Measurements from ENCODE around the gene PLAGL1.

Gene PLAGL1

GRCh38 chr6:144008846-144009245, 787 bp upstream of the PLAGL1 start:
- DNase-seq (ENCODE audit: low read depth) = no peak

- no peak for DNase-seq (ENCODE audit: low read depth)
Measured at GRCh38 chr6:144007478-144008119, 460 bp downstream of the PLAGL1 start.

- DNase-seq (ENCODE audit: low read depth) = peak; percentile 60
Measured at GRCh38 chr6:144006736-144007477, 1.2 kb downstream of the PLAGL1 start.

GRCh38 chr6:143999406-143999805, 8.7 kb downstream of the PLAGL1 start:
- DNase-seq (ENCODE audit: low read depth) = peak; percentile 35

- no peak for DNase-seq (ENCODE audit: low read depth)
Measured at GRCh38 chr6:143998686-143999085, 9.4 kb downstream of the PLAGL1 start.

GRCh38 chr6:143993965-143994646, 14.0 kb downstream of the PLAGL1 start:
- DNase-seq (ENCODE audit: low read depth) = no peak

- DNase-seq (ENCODE audit: low read depth) = no peak
Measured at GRCh38 chr6:143992285-143992684, 15.8 kb downstream of the PLAGL1 start.

- no peak for DNase-seq (ENCODE audit: low read depth)
Measured at GRCh38 chr6:143986463-143987065, 21.5 kb downstream of the PLAGL1 start.

- no peak for DNase-seq (ENCODE audit: low read depth)
Measured at GRCh38 chr6:143984666-143985065, 23.4 kb downstream of the PLAGL1 start.

GRCh38 chr6:143982968-143983367, 25.1 kb downstream of the PLAGL1 start:
- DNase-seq (ENCODE audit: low read depth) = no peak

- DNase-seq (ENCODE audit: low read depth) = no peak
Measured at GRCh38 chr6:143980921-143981320, 27.1 kb downstream of the PLAGL1 start.

- DNase-seq (ENCODE audit: low read depth) = no peak
Measured at GRCh38 chr6:143976806-143977349, 31.2 kb downstream of the PLAGL1 start.

- DNase-seq (ENCODE audit: low read depth) = no peak
Measured at GRCh38 chr6:143974089-143974488, 34.0 kb downstream of the PLAGL1 start.

- no peak for DNase-seq (ENCODE audit: low read depth)
Measured at GRCh38 chr6:143973097-143973966, 34.7 kb downstream of the PLAGL1 start.

- DNase-seq (ENCODE audit: low read depth) = no peak
Measured at GRCh38 chr6:143971482-143972205, 36.4 kb downstream of the PLAGL1 start.

GRCh38 chr6:143970456-143971218, 37.4 kb downstream of the PLAGL1 start:
- DNase-seq (ENCODE audit: low read depth) = no peak

GRCh38 chr6:143969077-143969476, 39.0 kb downstream of the PLAGL1 start:
- DNase-seq (ENCODE audit: low read depth) = no peak

GRCh38 chr6:143967706-143968376, 40.2 kb downstream of the PLAGL1 start:
- no peak for DNase-seq (ENCODE audit: low read depth)

- no peak for DNase-seq (ENCODE audit: low read depth)
Measured at GRCh38 chr6:143966312-143966711, 41.7 kb downstream of the PLAGL1 start.
